Measurements from ENCODE around the gene STUM.

The STUM gene

DNA sequence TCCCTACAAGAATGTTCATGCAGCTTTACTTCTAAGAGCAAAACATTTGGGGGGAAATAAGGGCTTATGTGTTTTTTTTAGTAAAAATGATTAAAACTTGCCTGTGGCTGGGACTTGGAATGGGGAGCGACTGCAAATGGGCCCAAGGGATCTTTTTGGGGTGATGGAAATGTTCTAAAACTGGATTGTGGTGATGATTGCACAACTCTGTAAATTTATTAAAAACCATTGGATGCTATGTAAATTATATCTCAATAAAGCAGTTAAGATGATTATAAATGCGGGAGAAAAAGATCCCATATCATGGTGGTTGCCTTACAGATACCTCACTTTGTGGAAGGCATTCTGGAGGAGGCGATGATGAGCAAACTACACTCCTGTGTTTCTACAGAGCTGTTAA lies 30.2 kb upstream of the STUM start:
- TF ChIP-seq ZFX (IDR thresholded peaks at IDR 0.05) = no peak
- TF ChIP-seq, protein P1, sequence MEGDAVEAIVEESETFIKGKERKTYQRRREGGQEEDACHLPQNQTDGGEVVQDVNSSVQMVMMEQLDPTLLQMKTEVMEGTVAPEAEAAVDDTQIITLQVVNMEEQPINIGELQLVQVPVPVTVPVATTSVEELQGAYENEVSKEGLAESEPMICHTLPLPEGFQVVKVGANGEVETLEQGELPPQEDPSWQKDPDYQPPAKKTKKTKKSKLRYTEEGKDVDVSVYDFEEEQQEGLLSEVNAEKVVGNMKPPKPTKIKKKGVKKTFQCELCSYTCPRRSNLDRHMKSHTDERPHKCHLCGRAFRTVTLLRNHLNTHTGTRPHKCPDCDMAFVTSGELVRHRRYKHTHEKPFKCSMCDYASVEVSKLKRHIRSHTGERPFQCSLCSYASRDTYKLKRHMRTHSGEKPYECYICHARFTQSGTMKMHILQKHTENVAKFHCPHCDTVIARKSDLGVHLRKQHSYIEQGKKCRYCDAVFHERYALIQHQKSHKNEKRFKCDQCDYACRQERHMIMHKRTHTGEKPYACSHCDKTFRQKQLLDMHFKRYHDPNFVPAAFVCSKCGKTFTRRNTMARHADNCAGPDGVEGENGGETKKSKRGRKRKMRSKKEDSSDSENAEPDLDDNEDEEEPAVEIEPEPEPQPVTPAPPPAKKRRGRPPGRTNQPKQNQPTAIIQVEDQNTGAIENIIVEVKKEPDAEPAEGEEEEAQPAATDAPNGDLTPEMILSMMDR (conservative IDR thresholded peaks at IDR 0.05) = no peak
- no peak overlapping the region for H3K27ac ChIP-seq

DNA sequence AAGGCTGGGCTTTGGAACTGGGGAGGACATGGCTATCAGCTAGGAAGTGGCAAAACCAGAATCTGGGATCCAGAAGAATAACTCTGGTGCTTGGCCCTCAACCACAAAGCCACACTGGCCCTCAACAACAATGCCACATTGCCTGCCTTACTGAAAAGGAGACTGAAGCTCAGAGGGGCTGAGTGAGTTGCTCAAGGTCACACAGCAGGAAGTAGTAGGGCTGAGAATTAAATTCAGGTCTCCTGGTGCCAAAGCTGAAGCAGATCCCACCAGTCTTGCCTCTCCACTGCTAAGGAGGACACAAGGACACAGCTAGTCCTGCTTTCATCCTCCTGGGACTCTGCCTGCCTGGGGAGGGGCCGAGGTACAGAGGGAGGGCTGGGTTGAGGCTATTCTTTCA lies 29.4 kb upstream of the STUM start:
- H3K27ac ChIP-seq = no peak overlapping the region
- TF ChIP-seq, protein P1 (conservative IDR thresholded peaks at IDR 0.05) = no peak
- TF ChIP-seq ZFX (IDR thresholded peaks at IDR 0.05) = no peak

- no peak for TF ChIP-seq ZFX (IDR thresholded peaks at IDR 0.05)
- TF ChIP-seq, protein P1 (conservative IDR thresholded peaks at IDR 0.05) = no peak
- H3K27ac ChIP-seq = no peak overlapping the region
Measured at GRCh38 chr1:226519716-226520598, 28.6 kb upstream of the STUM start.

DNA sequence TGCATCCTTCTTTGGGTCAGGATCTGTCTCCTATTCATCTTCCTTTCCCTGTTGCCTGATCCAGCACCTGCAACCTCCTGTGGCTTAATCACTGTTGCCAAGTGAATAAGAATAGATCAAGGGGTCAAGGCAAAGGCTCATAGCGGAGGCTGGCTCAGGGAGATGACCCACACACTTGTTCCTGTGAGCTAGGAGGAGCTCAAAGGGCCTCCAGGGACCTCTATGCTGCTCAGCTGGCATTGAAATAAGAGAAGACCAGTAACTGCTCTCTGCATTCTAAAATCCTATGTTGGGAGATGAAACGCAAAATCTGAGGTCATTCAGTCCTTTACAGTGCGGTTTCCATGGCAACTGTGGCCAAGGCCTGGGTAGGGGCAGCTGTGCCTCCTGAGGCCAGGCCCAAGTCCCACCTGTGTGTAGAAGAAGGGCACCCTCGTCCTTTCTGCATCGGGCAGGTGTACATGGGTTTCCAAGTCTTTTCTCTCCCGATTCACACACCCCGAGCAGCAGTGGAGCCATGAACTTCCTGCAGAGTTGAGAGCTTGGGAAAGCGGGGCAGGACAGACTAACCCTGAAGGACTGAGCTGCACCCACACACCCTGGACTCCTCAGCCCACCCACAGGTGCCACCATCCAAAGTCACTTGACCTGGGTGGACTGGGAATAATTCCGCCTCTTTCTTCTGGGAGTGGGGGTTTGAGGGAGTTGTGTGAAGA lies 27.8 kb upstream of the STUM start:
- TF ChIP-seq, protein P1 (conservative IDR thresholded peaks at IDR 0.05) = no peak
- no peak for TF ChIP-seq ZFX (IDR thresholded peaks at IDR 0.05)
- no peak overlapping the region for H3K27ac ChIP-seq

- H3K27ac ChIP-seq = no peak overlapping the region
- TF ChIP-seq ZFX (IDR thresholded peaks at IDR 0.05) = no peak
- TF ChIP-seq, protein P1 (conservative IDR thresholded peaks at IDR 0.05) = no peak
Measured at GRCh38 chr1:226523646-226524406, 24.7 kb upstream of the STUM start.

GRCh38 chr1:226524547-226524946 lies 24.0 kb upstream of the STUM start:
- TF ChIP-seq ZFX (IDR thresholded peaks at IDR 0.05) = no peak
- TF ChIP-seq, protein P1 (conservative IDR thresholded peaks at IDR 0.05) = no peak
- no peak overlapping the region for H3K27ac ChIP-seq
